HepG2 (cell line): Measurements from ENCODE around the gene HEMK1. TPM values are rescaled to one million over a fixed set of nuclear protein-coding genes. Genes with fewer than 3 reads are reported as not detected.
A peak's percentile ranks its signal among the peaks of the same experiment; 100 is the strongest.

Experiments
- ATAC-seq: fragments of 200-7000 bp; cut with Tn5 transposase; 3 replicates; pipeline ENCODE4 v1.9.1; 2020; ENCODE audit warnings: mild to moderate bottlenecking, moderate library complexity
- BruUV-seq: library from RNA; stranded (reverse); fragments of 400-500 nt; replicated peaks from 2 replicates; lab custom pipeline; 2021; lab: Mats Ljungman, UMichigan
- CTCF ChIA-PET: fragments of 300-600 bp; formaldehyde crosslinking; extraction: SDS; loops from one replicate; lab custom pipeline; 2021; ENCODE audit warnings: low total read pairs, inconsistent platforms, low intra/inter-chr PET ratio; lab: Yijun Ruan, JAX
- POLR2A ChIA-PET: fragments of 350-600 bp; sonication (Branson Sonifier 250); formaldehyde crosslinking; loops from one replicate; lab custom pipeline; 2020; ENCODE audit warnings: antibody characterized with exemption, inconsistent platforms; lab: Yijun Ruan, JAX
- DNase-seq: peaks from one replicate; pipeline ENCODE4 v3.0.0-alpha.2; 2015; ENCODE audit warnings: low spot score
- FAIRE-seq: peaks from 3 replicates; lab custom pipeline; 2011; peaks lifted over from hg19 to GRCh38; lab: Jason Lieb, UNC
- H2AFZ ChIP-seq: one replicate; pipeline ENCODE4 v1.6.1; 2011; ENCODE audit warnings: low read length, inconsistent platforms
- H3K27ac ChIP-seq: fragments of 300-600 bp; 3 replicates; pipeline ENCODE4 v1.8.0; 2011; ENCODE audit warnings: mixed run types, mild to moderate bottlenecking, mixed read lengths, low read length, inconsistent platforms; ENCODE audit not compliant: insufficient read depth; ENCODE audit errors: extremely low read length
- H3K27me3 ChIP-seq, 2 experiments: fragments of 200-600 bp in 1 of 2; 2 replicates in 1 of 2; 3 replicates in 1 of 2; pipeline versions ENCODE4 v1.6.0 to v1.8.0; 2011; ENCODE audit warnings: low read length in 2 of 2, mild to moderate bottlenecking in 2 of 2, moderate library complexity in 2 of 2, inconsistent platforms in 1 of 2; ENCODE audit not compliant: insufficient read depth in 2 of 2, control insufficient read depth in 1 of 2
- H3K36me3 ChIP-seq, 2 experiments: fragments of 200-600 bp in 1 of 2; replicated peaks in 1 of 2; 2 replicates in 1 of 2; 3 replicates in 1 of 2; pipeline versions ENCODE4 v1.5.1 to v1.8.0; 2011; ENCODE audit warnings: low read length in 2 of 2, inconsistent platforms in 1 of 2; ENCODE audit not compliant: insufficient read depth in 2 of 2, control insufficient read depth in 1 of 2
- H3K4me1 ChIP-seq: 2 replicates; pipeline ENCODE4 v1.5.1; 2012; ENCODE audit warnings: low read length, inconsistent platforms; ENCODE audit not compliant: insufficient read depth
- H3K4me2 ChIP-seq: 2 replicates; pipeline ENCODE4 v1.6.0; 2011; ENCODE audit warnings: low read depth, low read length, inconsistent platforms
- H3K4me3 ChIP-seq, 3 experiments: fragments of 200-600 bp in 1 of 3; sonication (generic), shearing (Covaris generic) in 1 of 3; replicated peaks in 1 of 3; 2 replicates each; pipeline ENCODE4 v1.5.1; 2011 to 2016; ENCODE audit warnings: low read length in 3 of 3, inconsistent platforms in 2 of 3, low read depth in 2 of 3, mild to moderate bottlenecking in 2 of 3, control low read depth in 1 of 3, mixed read lengths in 1 of 3; ENCODE audit not compliant: insufficient read depth in 1 of 3
- H3K79me2 ChIP-seq: one replicate; pipeline ENCODE4 v1.6.1; 2011; ENCODE audit warnings: low read length, inconsistent platforms; ENCODE audit not compliant: insufficient read depth
- H3K9ac ChIP-seq: 2 replicates; pipeline ENCODE4 v1.6.0; 2011; ENCODE audit warnings: mild to moderate bottlenecking, low read depth, low read length, inconsistent platforms; ENCODE audit not compliant: insufficient read depth
- H3K9me3 ChIP-seq: 2 replicates; pipeline ENCODE4 v1.5.1; 2012; ENCODE audit warnings: mild to moderate bottlenecking, low read length
- H4K20me1 ChIP-seq: 2 replicates; pipeline ENCODE4 v1.6.0; 2011; ENCODE audit warnings: inconsistent platforms, mild to moderate bottlenecking, low read length, moderate library complexity; ENCODE audit not compliant: insufficient read depth
- ARNTL ChIP-seq: sonication (generic); formaldehyde crosslinking; IDR thresholded peaks from 2 replicates; pipeline ENCODE4 v1.4.0; 2020; ENCODE audit warnings: mild to moderate bottlenecking, missing genetic modification reagents
- BCL6 ChIP-seq: IDR thresholded peaks from 2 replicates; pipeline ENCODE4 v1.6.1; 2016; ENCODE audit warnings: missing genetic modification reagents, missing compliant biosample characterization
- CEBPG ChIP-seq: IDR thresholded peaks from 2 replicates; pipeline ENCODE4 v1.6.1; 2016
- GATAD2A ChIP-seq: IDR thresholded peaks from 2 replicates; pipeline ENCODE4 v1.6.1; 2016
- NR2F6 ChIP-seq, 2 experiments: IDR thresholded peaks; 2 replicates each; pipeline ENCODE4 v1.6.1; 2016; ENCODE audit warnings: antibody characterized with exemption in 1 of 2, mild to moderate bottlenecking in 1 of 2
- SOX13 ChIP-seq, 3 experiments: fragments of 450-650 bp in 1 of 3; sonication (generic) in 1 of 3; formaldehyde crosslinking in 1 of 3; IDR thresholded peaks in 2 of 3; conservative IDR thresholded peaks in 1 of 3; 2 replicates each; pipeline versions ENCODE4 v1.5.0 to v1.6.1; 2016 to 2020; ENCODE audit warnings: antibody characterized with exemption in 1 of 3, mild to moderate bottlenecking in 1 of 3, missing compliant biosample characterization in 1 of 3, missing genetic modification reagents in 1 of 3, moderate library complexity in 1 of 3
- TEAD3 ChIP-seq: optimal IDR thresholded peaks from 2 replicates; pipeline ENCODE3; 2016; ENCODE audit warnings: borderline replicate concordance
- ZNF10 ChIP-seq: sonication (generic); formaldehyde crosslinking; IDR thresholded peaks from 2 replicates; pipeline ENCODE4 v1.4.0; 2020; ENCODE audit warnings: mild to moderate bottlenecking, low read depth, missing genetic modification reagents, borderline replicate concordance
- ZNF331 ChIP-seq: sonication (generic); formaldehyde crosslinking; IDR thresholded peaks from 2 replicates; pipeline ENCODE4 v1.4.0; 2020; ENCODE audit warnings: missing genetic modification reagents
- ZNF589 ChIP-seq: sonication (generic); formaldehyde crosslinking; conservative IDR thresholded peaks from 2 replicates; pipeline ENCODE4 v1.8.0; 2022; ENCODE audit warnings: mild to moderate bottlenecking, moderate library complexity, missing genetic modification reagents
- ZNF687 ChIP-seq: sonication (generic); formaldehyde crosslinking; IDR thresholded peaks from 2 replicates; pipeline ENCODE4 v1.5.1; 2020; ENCODE audit warnings: mild to moderate bottlenecking, missing genetic modification reagents, moderate library complexity
- WGBS: methylation state at CpG from one replicate; pipeline ENCODE4 v1.1.6; 2017; ENCODE audit warnings: low lambda C conversion rate; 5-methylcytosine and 5-hydroxymethylcytosine counted together
- in situ Hi-C: cut with HindIII; loops from 2 replicates; pipeline ENCODE4 v1.10.0; 2017; ENCODE audit warnings: low pct_unique_long_range_greater_than_20kb; ENCODE audit not compliant: extremely low pct_ligation_motif_present
- intact Hi-C: fragments of 100-400 bp; cut with micrococcal nuclease; formaldehyde crosslinking; loops from one replicate; pipeline ENCODE4 v1.10.0; 2022; ENCODE audit not compliant: unreplicated experiment
- polyA plus RNA-seq, 8 experiments: library from polyadenylated mRNA; depleted of rRNA in 3 of 8; stranded (reverse) in 7 of 8; unstranded in 1 of 8; fragments of >200 nt; fragmentation: Illumina TruSeq in 4 of 8; extraction: Trizol in 4 of 8; gene quantifications; 2 replicates each; pipeline versions ENCODE4 v1.2.1 to v1.2.3, GENCODE V29; 2011 to 2016; ENCODE audit warnings: low read depth in 4 of 8, missing spikeins in 1 of 8, mixed read lengths in 1 of 8; ENCODE audit not compliant: insufficient read depth in 1 of 8
- total RNA-seq, 5 experiments: library from RNA; depleted of rRNA; stranded (reverse); fragments of >200 nt; fragmentation: Illumina TruSeq; extraction: Trizol; gene quantifications; 2 replicates each; pipeline ENCODE4 v1.2.3, GENCODE V29; 2016; ENCODE audit warnings: low read depth in 1 of 5
- TF ChIP-seq, protein P1 (sequence below), 2 experiments: fragments of 450-650 bp in 1 of 2; sonication (generic) in 1 of 2; formaldehyde crosslinking; IDR thresholded peaks; 2 replicates each; pipeline versions ENCODE4 v1.5.0 to v1.8.0; 2020 to 2022; ENCODE audit warnings: mild to moderate bottlenecking in 1 of 2, missing genetic modification reagents in 1 of 2

HEMK1 gene
- total and polyA plus RNA-seq, 2 of the 13 experiments (the other 11 are each of a cell fraction or from before 2014, with no cell fraction given) = 9.8 to 12.6 TPM

DNA sequence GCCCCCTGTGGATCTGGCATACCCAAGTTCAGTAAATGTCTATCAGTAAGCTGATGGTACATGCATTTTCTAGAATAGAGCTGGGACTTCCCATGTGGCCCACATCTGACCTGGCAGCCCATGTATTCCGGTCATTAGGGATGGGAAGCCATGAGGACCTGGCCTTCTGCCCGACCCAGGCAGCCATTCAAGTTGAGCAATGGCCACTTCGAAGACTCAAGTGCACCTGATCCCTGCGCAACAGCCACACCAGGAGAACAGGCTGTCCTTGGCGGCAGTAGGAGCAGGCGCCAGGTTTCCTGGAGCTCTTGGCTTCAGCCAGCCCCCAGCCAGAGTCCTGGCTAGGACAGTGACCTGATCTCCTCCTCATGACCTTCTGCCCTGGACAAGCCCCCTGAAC, 14.6 kb downstream of the HEMK1 start:
- intact Hi-C loops = no loop called here
- no peaks in the 10 kb centered on the region for H3K9me3 ChIP-seq
- ChIA-PET CTCF (interaction anchor here (1.5 kb wide), 1 partner anchor 30 kb away, joined by 3 read pairs; no protein-coding TSS in a partner anchor), POLR2A (interaction anchor here (0.6 to 4.3 kb wide), 4 partner anchors 15 to 28 kb away, joined by 3 to 20 read pairs (median 6); partner anchors contain the start of genes CISH and HEMK1)
- no peak for ATAC-seq
- H3K79me2 ChIP-seq = no peaks in the 10 kb centered on the region
- H3K4me2 ChIP-seq = no peak overlapping the region
- no peak overlapping the region for H3K9ac ChIP-seq
- DNase-seq = no peak
- in situ Hi-C loops = no loop called here
- no peak overlapping the region for H2AFZ ChIP-seq
- 91% methylated on average over 6 of the region's 6 CpGs for WGBS
- no peaks in the 10 kb centered on the region for H4K20me1 ChIP-seq
- BruUV-seq = no TSS peak
- FAIRE-seq = no peak
- no peaks in the 10 kb centered on the region for H3K27me3 ChIP-seq
- no peak overlapping the region for H3K4me3 ChIP-seq
- H3K27ac ChIP-seq = peak overlapping the region; percentile 20
- peak; percentile 33; the same call in 1 of the 2 replicates for TF ChIP-seq ZNF687 (CRISPR knock-in tag)
- no peak for TF ChIP-seq ZNF331 (CRISPR knock-in tag)
- H3K4me1 ChIP-seq = peaks cover 77% of the 10 kb centered on the region
- H3K36me3 ChIP-seq = no peaks in the 10 kb centered on the region; a peak in 1 of 5 replicates

- Histone ChIP-seq H3K9me3 (no peaks in the 10 kb centered on the region), H3K27me3 (no peaks in the 10 kb centered on the region), H3K79me2 (no peaks in the 10 kb centered on the region), H3K4me3 (no peak overlapping the region), H3K4me1 (peaks cover 81% of the 10 kb centered on the region), H3K4me2 (no peak overlapping the region), H3K9ac (no peak overlapping the region), H3K27ac (peak overlapping the region; percentile 20), H2AFZ (no peak overlapping the region), H3K36me3 (no peaks in the 10 kb centered on the region; a peak in 1 of 5 replicates), H4K20me1 (no peaks in the 10 kb centered on the region)
- FAIRE-seq (no peak), ATAC-seq (no peak), DNase-seq (no peak)
- intact Hi-C loops (no loop called here), in situ Hi-C loops (no loop called here)
- BruUV-seq = no TSS peak
- ChIA-PET POLR2A (interaction anchor here (0.6 to 4.3 kb wide), 3 partner anchors 17 to 27 kb away, joined by 3 to 20 read pairs (median 8); partner anchors contain the start of gene CISH), CTCF (interaction anchor here (1.5 kb wide), 1 partner anchor 29 kb away, joined by 3 read pairs; no protein-coding TSS in a partner anchor)
- WGBS = 37% methylated on average over 2 of the region's 2 CpGs
- TF ChIP-seq BCL6 (CRISPR knock-in tag) (peak; percentile 50), NR2F6 (IDR thresholded peaks at IDR 0.05) (no peak), NR2F6 (CRISPR knock-in tag; IDR thresholded peaks at IDR 0.05) (0 out of 2 replicates have a peak, but pooled peaks have one; percentile 14), CEBPG (CRISPR knock-in tag) (peak; percentile 85), SOX13 (IDR thresholded peaks at IDR 0.05) (no peak), SOX13 (CRISPR knock-in tag; conservative IDR thresholded peaks at IDR 0.05 in 1 of 2, IDR thresholded peaks at IDR 0.05 in 1 of 2) (peak in 1 of 2 experiments; percentile 35; a peak in 1 of 4 replicates), ARNTL (CRISPR knock-in tag) (no peak), TEAD3 (CRISPR knock-in tag) (peak; percentile 61), ZNF10 (no peak), ZNF589 (CRISPR knock-in tag) (no peak), GATAD2A (CRISPR knock-in tag) (peak; percentile 35; the same call in 1 of the 2 replicates)
- TF ChIP-seq, protein P1, sequence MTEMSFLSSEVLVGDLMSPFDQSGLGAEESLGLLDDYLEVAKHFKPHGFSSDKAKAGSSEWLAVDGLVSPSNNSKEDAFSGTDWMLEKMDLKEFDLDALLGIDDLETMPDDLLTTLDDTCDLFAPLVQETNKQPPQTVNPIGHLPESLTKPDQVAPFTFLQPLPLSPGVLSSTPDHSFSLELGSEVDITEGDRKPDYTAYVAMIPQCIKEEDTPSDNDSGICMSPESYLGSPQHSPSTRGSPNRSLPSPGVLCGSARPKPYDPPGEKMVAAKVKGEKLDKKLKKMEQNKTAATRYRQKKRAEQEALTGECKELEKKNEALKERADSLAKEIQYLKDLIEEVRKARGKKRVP (CRISPR knock-in tag; IDR thresholded peaks at IDR 0.05) = peak in 1 of 2 experiments; percentile 79; a peak in 2 of 4 replicates
These were observed 15.1 kb downstream of the HEMK1 start for GRCh38 chr3:50584391-50584790.
